ENCODE measurements around the gene GJA5.

Gene GJA5

GRCh38 chr1:147762233-147763024 lies 2.0 kb upstream of the GJA5 start:
- no peaks in the 10 kb centered on the region for H3K9me3 ChIP-seq
- no peaks in the 10 kb centered on the region for H3K36me3 ChIP-seq
- TF ChIP-seq CTCF (IDR thresholded peaks at IDR 0.05), result no peak
- no peaks in the 10 kb centered on the region for H3K4me1 ChIP-seq (ENCODE audit: control insufficient read depth in 1 of 2, insufficient read depth in 1 of 2, low read depth in 1 of 2, low read length in 1 of 2)
- H3K4me3 ChIP-seq (ENCODE audit: low read depth in 1 of 2, low read length in 1 of 2), result no peak overlapping the region
- no peak overlapping the region for H3K27ac ChIP-seq
- H3K27me3 ChIP-seq, result peaks cover 18% of the 10 kb centered on the region

GRCh38 chr1:147758379-147759100 lies 1.9 kb downstream of the GJA5 start:
- no peak for TF ChIP-seq CTCF (IDR thresholded peaks at IDR 0.05)
- H3K27ac ChIP-seq, result no peak overlapping the region

GRCh38 chr1:147757015-147757990 lies 3.1 kb downstream of the GJA5 start:
- Histone ChIP-seq H3K9me3 (no peaks in the 10 kb centered on the region), H3K4me3 (ENCODE audit: low read depth in 1 of 2, low read length in 1 of 2) (no peak overlapping the region), H3K4me1 (ENCODE audit: control insufficient read depth in 1 of 2, insufficient read depth in 1 of 2, low read depth in 1 of 2, low read length in 1 of 2) (no peaks in the 10 kb centered on the region), H3K36me3 (no peaks in the 10 kb centered on the region), H3K27me3 (peaks cover 18% of the 10 kb centered on the region), H3K27ac (no peak overlapping the region)
- no peak for TF ChIP-seq CTCF (IDR thresholded peaks at IDR 0.05)

More at GRCh38 chr1:147758379-147759100, 1.9 kb downstream of the GJA5 start:
- Histone ChIP-seq H3K9me3 (no peaks in the 10 kb centered on the region), H3K36me3 (no peaks in the 10 kb centered on the region), H3K4me3 (ENCODE audit: low read depth in 1 of 2, low read length in 1 of 2) (no peak overlapping the region), H3K27me3 (peaks cover 18% of the 10 kb centered on the region), H3K4me1 (ENCODE audit: control insufficient read depth in 1 of 2, insufficient read depth in 1 of 2, low read depth in 1 of 2, low read length in 1 of 2) (no peaks in the 10 kb centered on the region)

GRCh38 chr1:147756341-147756740 lies 4.1 kb downstream of the GJA5 start:
- H3K36me3 ChIP-seq, result no peaks in the 10 kb centered on the region
- no peaks in the 10 kb centered on the region for H3K9me3 ChIP-seq
- no peaks in the 10 kb centered on the region for H3K4me1 ChIP-seq (ENCODE audit: control insufficient read depth in 1 of 2, insufficient read depth in 1 of 2, low read depth in 1 of 2, low read length in 1 of 2)
- no peak overlapping the region for H3K4me3 ChIP-seq (ENCODE audit: low read depth in 1 of 2, low read length in 1 of 2)
- peaks cover 13% of the 10 kb centered on the region for H3K27me3 ChIP-seq
- TF ChIP-seq CTCF (IDR thresholded peaks at IDR 0.05), result no peak
- H3K27ac ChIP-seq, result no peak overlapping the region

- Histone ChIP-seq H3K36me3 (no peaks in the 10 kb centered on the region), H3K4me3 (ENCODE audit: low read depth in 1 of 2, low read length in 1 of 2) (no peak overlapping the region), H3K9me3 (no peaks in the 10 kb centered on the region), H3K4me1 (ENCODE audit: control insufficient read depth in 1 of 2, insufficient read depth in 1 of 2, low read depth in 1 of 2, low read length in 1 of 2) (no peaks in the 10 kb centered on the region), H3K27me3 (peaks cover under 1% of the 10 kb centered on the region), H3K27ac (no peak overlapping the region)
- no peak for TF ChIP-seq CTCF (IDR thresholded peaks at IDR 0.05)
Observed at GRCh38 chr1:147754661-147755060, 5.7 kb downstream of the GJA5 start.

Data from neutrophil (primary cell).